ENCODE results near the gene SP140.
"Not testable (repeated sequence)": the region's sequence is repeated elsewhere in the genome, so short reads cannot be mapped to it uniquely, and the experiment has no call there.

The SP140 gene

GRCh38 chr2:230289311-230289710 is 63.8 kb downstream of the SP140 start:
- DNase-seq (ENCODE audit: low read depth) = not testable (repeated sequence)

- DNase-seq (ENCODE audit: low read depth) = no peak
Observed at GRCh38 chr2:230295192-230295591, 69.7 kb downstream of the SP140 start.

GRCh38 chr2:230296917-230297316 is 71.4 kb downstream of the SP140 start:
- no peak for DNase-seq (ENCODE audit: low read depth)

- no peak for DNase-seq (ENCODE audit: low read depth)
Observed at GRCh38 chr2:230299618-230300017, 74.1 kb downstream of the SP140 start.

- no peak for DNase-seq (ENCODE audit: low read depth)
Observed at GRCh38 chr2:230305416-230306275, 80.1 kb downstream of the SP140 start.

GRCh38 chr2:230306474-230306873 is 80.9 kb downstream of the SP140 start:
- no peak for DNase-seq (ENCODE audit: low read depth)

GRCh38 chr2:230307485-230307884 is 81.9 kb downstream of the SP140 start:
- DNase-seq (ENCODE audit: low read depth) = no peak

- DNase-seq (ENCODE audit: low read depth) = no peak
Observed at GRCh38 chr2:230308402-230309000, 83.0 kb downstream of the SP140 start.

GRCh38 chr2:230310792-230311191 is 85.3 kb downstream of the SP140 start:
- DNase-seq (ENCODE audit: low read depth) = not testable (repeated sequence)

- DNase-seq (ENCODE audit: low read depth) = not testable (repeated sequence)
Observed at GRCh38 chr2:230311634-230312033, 86.1 kb downstream of the SP140 start.

- no peak for DNase-seq (ENCODE audit: low read depth)
Observed at GRCh38 chr2:230312638-230313037, 87.1 kb downstream of the SP140 start.

- no peak for DNase-seq (ENCODE audit: low read depth)
Observed at GRCh38 chr2:230317366-230317765, 91.8 kb downstream of the SP140 start.

GRCh38 chr2:230318190-230319121 is 92.9 kb downstream of the SP140 start:
- no peak for DNase-seq (ENCODE audit: low read depth)

- peak; percentile 40 for DNase-seq (ENCODE audit: low read depth)
Observed at GRCh38 chr2:230319211-230319862, 93.8 kb downstream of the SP140 start.

GRCh38 chr2:230321031-230321430 is 95.5 kb downstream of the SP140 start:
- no peak for DNase-seq (ENCODE audit: low read depth)

GRCh38 chr2:230322561-230323384 is 97.2 kb downstream of the SP140 start:
- no peak for DNase-seq (ENCODE audit: low read depth)

GRCh38 chr2:230323385-230324106 is 98.0 kb downstream of the SP140 start:
- no peak for DNase-seq (ENCODE audit: low read depth)

GRCh38 chr2:230324503-230324902 is 99.0 kb downstream of the SP140 start:
- DNase-seq (ENCODE audit: low read depth) = no peak

- no peak for DNase-seq (ENCODE audit: low read depth)
Observed at GRCh38 chr2:230325316-230326243, 100.0 kb downstream of the SP140 start.

Measured in stimulated activated CD8-positive, alpha-beta memory T cell treated with anti-CD3 and anti-CD28 coated beads, Interleukin-15, amount 100 ng/mL, for 1 hour (primary cell).